Sigmoid colon (tissue), 4 donors: ENCODE data around the gene DEAF1.

Experiments
- EP300 ChIP-seq, 4 donors: sonication (generic); formaldehyde crosslinking; IDR thresholded peaks; one replicate each; pipeline ENCODE4 v1.6.1; 2017; ENCODE audit warnings: antibody characterized with exemption in 4 of 4
- TF ChIP-seq, protein P1 (sequence below), 4 experiments: fragments of 450-650 bp in 3 of 4; fragments of 200-600 bp in 1 of 4; IDR thresholded peaks; one replicate each; pipeline ENCODE4 v1.5.1; 2016 to 2019; ENCODE audit warnings: antibody characterized with exemption in 4 of 4, mild to moderate bottlenecking in 3 of 4, moderate library complexity in 2 of 4

- TF ChIP-seq, protein P1, sequence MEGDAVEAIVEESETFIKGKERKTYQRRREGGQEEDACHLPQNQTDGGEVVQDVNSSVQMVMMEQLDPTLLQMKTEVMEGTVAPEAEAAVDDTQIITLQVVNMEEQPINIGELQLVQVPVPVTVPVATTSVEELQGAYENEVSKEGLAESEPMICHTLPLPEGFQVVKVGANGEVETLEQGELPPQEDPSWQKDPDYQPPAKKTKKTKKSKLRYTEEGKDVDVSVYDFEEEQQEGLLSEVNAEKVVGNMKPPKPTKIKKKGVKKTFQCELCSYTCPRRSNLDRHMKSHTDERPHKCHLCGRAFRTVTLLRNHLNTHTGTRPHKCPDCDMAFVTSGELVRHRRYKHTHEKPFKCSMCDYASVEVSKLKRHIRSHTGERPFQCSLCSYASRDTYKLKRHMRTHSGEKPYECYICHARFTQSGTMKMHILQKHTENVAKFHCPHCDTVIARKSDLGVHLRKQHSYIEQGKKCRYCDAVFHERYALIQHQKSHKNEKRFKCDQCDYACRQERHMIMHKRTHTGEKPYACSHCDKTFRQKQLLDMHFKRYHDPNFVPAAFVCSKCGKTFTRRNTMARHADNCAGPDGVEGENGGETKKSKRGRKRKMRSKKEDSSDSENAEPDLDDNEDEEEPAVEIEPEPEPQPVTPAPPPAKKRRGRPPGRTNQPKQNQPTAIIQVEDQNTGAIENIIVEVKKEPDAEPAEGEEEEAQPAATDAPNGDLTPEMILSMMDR (IDR thresholded peaks at IDR 0.05): peak; percentile 93 to 100 (median 96)
- no peak for TF ChIP-seq EP300 (IDR thresholded peaks at IDR 0.05)
These were observed 33.1 kb upstream of the DEAF1 start for GRCh38 chr11:727859-728748.
